Nucleus accumbens (tissue), 56 donors: ENCODE data around the gene DDHD1.
"Not testable (repeated sequence)": the region's sequence is repeated elsewhere in the genome, so short reads cannot be mapped to it uniquely, and the experiment has no call there.

Experiments used
- DNase-seq, 56 donors: peaks; one replicate each; lab custom pipeline; 2025; lab: John Stamatoyannopoulos, UW

The DDHD1 gene

GRCh38 chr14:53152887-53153701 is at the start of gene DDHD1:
DDHD1 (minus strand) TSS chr14:53153323; CDS start chr14:53153098, 225 bp downstream.
- peak in 55 of 56 donors; percentile 9 to 86 (median 66) for DNase-seq

DNA sequence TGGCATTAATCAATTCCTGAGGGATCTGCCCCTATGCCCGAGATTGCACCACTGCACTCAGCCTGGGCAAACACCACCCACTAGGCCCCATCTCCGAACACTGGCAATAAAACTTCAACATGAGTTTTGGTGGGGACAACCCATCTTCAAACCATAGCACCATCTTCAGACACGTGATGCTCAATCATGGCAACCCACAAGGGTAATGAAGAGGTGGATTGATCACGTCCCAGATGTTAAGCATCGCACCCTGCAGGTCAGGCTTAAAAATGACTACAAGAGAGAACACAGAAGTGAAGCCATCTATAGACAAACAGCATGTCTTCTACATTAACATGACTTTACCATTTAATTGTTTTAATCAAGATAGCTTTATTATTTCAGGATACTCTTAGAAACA is 42.8 kb upstream of the DDHD1 start:
- no peak for DNase-seq

GRCh38 chr14:53193193-53193592 is 40.1 kb upstream of the DDHD1 start:
- no peak for DNase-seq

GRCh38 chr14:53192052-53192760 is 39.1 kb upstream of the DDHD1 start:
- DNase-seq, result no peak

DNA sequence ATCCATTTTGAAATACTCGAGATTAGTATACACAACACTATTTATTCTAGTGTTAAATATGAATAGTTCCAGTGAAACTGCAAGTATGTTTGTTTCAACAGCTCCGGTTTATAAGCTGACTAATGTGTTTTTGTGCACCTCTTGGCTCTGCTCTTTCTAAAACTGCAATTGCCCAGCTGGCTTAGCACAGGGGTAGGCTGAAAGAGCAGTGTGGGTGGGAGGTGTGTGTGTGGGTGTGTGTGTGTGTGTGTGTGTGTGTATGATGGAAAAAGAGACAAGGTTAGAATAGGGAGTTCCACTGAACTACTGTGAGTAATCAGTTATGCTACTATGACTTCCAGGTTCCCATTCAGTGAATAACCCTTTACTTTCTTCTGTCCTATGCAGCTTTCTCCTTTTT is 37.8 kb upstream of the DDHD1 start:
- no peak for DNase-seq

DNA sequence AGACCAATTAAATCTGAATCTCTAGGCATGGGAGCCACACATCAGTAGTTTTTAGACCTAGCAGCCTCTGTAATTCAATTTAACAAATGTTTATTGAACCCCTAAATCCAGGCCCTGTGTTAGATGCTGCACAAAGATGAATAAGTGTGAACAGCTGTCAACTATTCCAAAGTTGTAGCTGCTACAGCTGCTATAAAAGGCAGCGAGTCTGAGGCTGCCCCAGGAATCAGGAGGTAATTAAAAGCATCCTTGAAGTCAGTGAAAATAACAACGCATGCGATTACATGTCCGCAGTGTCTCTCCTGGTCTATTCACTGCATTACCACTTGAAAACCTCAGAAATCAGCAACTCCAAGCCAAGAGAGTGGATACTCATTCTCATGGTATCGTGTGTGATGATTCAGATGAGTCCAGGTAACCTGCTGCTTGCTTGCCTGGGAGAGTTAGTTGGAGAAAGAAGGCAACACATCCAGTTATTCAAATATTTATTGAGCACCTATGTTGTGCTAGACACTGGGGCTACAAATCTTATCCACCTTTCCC is 34.9 kb upstream of the DDHD1 start:
- DNase-seq, result no peak

DNA sequence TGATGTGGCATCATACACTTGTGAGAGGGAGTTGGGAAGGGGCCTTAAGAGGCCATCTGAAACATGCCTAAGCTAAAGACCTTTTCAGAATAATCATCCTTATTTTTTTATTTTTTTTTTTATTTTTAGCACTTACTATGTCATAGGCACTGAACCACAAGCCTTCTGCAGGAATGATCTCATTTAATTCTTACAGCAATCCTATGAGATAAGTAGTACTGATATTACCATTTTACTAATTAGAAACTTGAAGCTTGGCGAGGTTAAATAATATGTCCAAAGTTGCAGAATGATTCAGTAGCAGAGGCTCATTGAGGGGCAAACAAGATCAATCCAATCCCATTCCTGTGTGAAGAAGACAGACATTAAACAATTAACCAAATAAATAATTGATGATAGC is 33.4 kb upstream of the DDHD1 start:
- DNase-seq, result no peak

DNA sequence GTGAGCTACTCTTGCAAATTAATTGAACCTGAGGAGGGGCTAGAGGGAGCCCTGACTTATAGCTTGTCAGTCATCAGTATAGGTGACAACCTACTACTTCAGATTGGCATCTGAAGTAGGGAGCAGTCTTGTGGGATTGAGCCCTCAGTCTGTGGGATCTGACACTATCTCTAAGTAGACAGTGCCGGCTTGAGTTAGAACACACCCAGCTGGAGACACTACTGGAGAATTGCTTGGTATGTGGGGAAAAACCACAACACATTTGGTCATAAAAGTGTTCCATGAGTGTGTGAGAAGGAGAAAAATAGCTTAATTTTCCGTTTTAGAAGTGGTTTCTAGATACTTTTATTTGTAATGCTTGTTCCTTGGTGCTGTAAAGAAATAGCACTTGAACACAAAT is 30.5 kb upstream of the DDHD1 start:
- DNase-seq, result no peak

DNA sequence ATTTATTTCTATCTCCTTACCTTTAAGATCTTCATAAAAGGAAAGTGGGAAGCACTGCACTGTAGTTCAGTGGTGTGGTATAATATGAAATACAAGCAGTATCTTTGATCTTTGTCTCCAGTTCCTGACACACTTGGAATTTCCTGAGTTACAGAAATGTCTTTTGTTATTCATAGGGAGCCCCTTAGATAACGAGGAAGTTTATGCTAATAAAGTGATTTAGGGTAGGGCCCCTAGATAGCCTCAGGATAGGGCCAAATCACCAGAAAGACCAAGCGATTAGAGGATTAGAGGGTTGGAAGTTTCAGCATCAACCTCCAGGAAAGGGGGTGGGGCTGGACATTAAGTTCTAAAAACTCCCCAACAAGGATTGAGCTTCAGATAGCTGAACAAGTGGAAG is 29.9 kb upstream of the DDHD1 start:
- no peak for DNase-seq

- peak in 1 of 56 donors; percentile 1 for DNase-seq
Observed at GRCh38 chr14:53181463-53182081, 28.4 kb upstream of the DDHD1 start.

- no peak for DNase-seq
Observed at GRCh38 chr14:53180272-53181221, 27.4 kb upstream of the DDHD1 start.

DNA sequence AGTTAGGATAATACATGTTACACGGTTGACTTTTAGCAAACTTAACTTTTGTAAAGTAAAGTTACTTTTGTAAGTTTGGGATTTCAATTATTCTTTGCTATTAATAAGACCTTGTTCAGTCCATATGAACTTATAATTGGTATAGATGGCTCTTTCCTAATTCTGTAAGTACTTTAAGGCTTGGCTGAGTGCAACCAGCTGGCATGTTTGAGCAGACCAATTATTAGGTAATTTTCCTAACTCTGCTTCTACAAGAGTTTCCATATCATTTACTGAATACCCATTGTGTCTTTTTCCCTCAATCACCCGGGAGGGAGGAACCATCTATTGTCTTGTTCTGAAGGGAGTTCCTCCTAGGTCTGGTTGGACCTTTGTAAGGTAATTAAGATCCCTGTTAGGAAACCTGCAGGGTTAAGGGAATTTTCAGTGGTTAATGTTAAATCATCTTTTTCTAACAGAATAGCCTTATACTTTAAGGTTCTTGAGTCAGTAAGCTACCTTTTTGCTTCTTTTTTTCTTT is 26.4 kb upstream of the DDHD1 start:
- DNase-seq, result not testable (repeated sequence)

- no peak for DNase-seq
Observed at GRCh38 chr14:53175375-53175774, 22.3 kb upstream of the DDHD1 start.

DNA sequence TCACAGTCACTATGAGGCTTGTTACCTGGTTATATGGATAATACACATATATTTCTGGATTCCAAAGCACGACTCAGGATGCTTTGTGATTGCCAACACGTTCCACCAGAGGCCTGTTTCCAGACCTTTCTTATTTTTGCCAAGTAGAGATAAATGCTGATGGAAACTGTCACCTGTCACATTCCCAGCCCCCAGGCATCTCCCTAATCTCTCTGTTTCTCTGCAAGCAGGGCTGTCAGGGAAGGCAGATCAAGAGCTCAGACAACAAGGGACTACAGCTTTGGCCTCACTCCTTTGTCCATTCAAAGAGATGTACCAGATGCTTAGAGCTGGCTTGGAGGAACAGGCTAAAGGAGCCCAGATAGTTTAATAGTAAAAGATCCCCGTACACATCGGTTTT is 21.8 kb upstream of the DDHD1 start:
- no peak for DNase-seq

- DNase-seq, result no peak
Observed at GRCh38 chr14:53168786-53169185, 15.7 kb upstream of the DDHD1 start.

DNA sequence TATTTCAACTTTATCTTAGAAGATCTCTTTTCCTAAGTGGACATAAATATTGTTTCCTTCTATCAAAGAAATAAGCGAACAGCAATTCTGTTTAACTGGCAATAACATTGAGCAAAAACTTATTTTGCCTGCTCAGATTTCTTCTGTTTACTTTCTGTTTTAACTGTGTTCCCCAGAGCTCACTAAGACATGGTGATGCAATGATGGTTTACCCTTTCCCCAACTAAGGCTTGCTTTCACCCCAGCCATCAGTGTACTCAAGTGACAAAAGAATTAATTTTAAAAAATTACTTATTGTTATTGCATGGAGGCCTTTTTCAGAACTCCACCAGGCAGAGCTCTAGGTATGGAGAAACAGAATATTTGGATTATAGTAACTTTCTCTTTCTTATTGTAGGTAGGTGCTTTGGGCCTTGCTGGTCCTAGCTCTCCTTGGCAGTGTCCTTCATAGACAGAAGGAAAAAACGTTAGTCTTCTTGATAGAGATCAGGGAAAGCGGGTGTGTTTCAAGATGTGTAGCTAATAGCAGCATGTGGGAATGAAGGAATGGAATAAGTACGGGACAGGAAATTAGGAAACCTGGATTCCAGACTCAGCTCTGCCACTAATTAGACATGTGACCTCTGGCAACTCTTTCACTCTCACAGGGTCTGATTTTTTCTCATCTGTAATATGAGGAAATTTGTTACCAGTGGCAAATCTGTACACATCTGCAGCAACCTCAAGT is 14.6 kb upstream of the DDHD1 start:
- DNase-seq, result no peak

GRCh38 chr14:53161758-53162435 is 8.8 kb upstream of the DDHD1 start:
- DNase-seq, result no peak

GRCh38 chr14:53156238-53156637 is 3.1 kb upstream of the DDHD1 start:
- no peak for DNase-seq

DNA sequence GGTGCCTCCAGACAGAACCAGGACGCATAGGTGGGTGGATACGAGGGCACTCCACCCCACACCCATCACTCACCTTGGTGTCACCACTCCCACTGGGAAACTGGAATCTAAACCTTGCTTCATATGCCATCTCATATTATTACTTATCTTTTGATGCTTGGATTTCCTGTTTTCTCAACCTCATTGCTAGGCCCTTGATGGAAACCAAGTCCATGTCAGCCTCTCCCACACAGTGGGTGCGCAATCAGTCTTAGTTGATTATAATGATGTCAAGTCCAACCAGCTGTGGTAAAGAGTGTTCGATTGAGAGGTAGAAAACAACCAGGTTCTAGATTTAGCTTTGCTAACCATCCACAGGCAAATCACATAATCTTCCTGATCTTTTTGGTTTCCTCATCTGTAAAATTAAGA is 584 bp upstream of the DDHD1 start:
- no peak for DNase-seq
